Measurements from ENCODE around the gene KIDINS220.

KIDINS220 gene

DNA sequence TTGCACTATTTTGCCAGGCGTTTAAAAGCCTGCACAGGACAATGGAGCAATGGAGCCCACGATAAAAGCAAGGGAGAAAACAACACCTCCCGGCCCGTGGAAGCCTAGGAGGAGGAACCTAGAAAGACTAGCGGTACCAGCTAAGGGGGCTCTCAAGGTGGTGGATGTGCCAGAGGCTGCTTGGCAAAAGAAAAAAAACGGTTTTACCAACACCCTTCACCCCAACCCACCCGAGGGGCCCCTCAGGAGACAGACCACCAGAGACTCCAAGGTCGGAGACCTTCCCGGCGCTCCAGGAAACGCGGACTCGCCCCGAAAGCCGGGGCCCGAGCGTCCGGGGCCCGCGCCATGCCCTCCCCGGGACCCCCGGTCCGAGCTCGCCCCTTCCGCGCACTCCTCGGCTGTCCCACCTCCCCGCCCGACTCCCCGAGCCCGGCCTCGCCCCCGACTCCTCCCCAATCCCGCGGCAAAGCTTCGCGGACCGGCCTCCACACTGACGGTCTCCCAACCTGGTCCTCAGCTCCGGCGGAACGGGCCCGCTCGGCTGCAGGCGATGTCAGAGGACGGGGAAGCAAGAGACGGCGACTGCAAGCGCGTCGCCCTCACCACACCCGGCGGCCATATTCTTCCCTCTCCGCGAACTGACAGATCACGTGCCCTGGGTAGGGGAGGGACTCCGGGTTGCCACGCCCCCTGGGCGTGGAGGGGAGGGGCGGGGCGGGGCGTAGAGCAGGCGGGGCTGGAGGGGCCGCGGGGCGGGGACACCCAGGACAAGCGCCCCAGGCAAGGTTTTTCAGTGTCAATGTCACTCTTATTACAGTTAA is at the start of gene KIDINS220:
Gene KIDINS220 (minus strand): TSS at position 643 of the 824 bp plus-strand sequence. CDS start 10,520 bp downstream, outside the sequence.
- peak; percentile 85 for DNase-seq

GRCh38 chr2:8886876-8887275 is 49.5 kb upstream of the KIDINS220 start:
- no peak for DNase-seq

DNA sequence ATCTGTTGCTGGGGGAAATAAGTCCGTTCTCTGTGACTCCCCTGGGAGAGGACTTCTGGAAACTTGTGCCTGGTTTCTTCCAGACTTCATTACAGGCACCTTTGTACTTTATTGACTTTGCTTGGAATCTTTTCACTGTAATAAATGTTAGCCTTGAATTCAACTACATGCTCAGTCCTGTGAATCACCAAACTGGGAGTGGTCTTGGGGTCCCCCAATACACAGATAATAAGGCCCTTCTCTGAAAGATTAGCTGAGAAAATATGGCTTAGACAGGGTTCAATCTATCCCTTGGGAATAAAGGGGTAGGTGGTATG is 48.7 kb upstream of the KIDINS220 start:
- no peak for DNase-seq

- no peak for DNase-seq
Observed at GRCh38 chr2:8885449-8886201, 48.2 kb upstream of the KIDINS220 start.

- no peak for DNase-seq
Observed at GRCh38 chr2:8884812-8885211, 47.4 kb upstream of the KIDINS220 start.

DNA sequence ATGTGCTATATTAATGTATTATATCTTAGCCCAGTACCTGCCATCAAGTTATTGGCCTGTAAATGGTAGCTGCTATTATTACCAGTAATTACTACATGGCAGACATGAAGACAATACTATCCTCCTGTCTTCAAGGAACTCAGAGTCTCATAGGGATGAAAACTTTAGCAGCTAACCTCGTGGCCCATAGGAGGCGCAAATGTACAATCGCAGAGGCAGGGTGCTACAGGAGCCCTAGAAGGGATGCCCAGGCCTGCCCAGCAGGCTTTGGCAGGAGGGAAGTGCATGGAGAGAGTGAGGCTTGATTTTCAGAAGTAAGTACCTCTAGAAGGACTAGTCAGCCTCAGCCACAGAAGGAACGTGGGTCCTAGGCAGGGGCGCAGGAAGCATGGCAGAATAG is 44.7 kb upstream of the KIDINS220 start:
- no peak for DNase-seq

- no peak for DNase-seq
Observed at GRCh38 chr2:8877894-8878293, 40.5 kb upstream of the KIDINS220 start.

DNA sequence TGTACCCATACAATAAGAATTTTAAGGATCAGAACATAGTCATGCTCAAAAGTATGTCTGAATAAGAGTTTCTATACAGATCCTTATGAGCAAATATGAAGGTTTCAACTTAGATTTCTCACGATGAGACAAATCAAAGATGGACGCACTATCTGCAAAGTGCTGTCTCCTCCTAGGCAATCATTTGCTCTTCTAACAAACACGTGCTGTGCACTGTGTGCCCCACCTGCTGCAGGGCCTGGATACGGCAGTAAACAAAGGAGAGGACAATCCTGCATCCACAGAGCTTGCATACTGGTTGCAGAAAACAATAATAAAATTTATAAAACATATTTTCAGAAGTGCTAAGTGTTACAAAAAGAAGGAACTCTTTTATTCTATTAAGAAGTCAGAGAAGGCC is 39.9 kb upstream of the KIDINS220 start:
- no peak for DNase-seq

DNA sequence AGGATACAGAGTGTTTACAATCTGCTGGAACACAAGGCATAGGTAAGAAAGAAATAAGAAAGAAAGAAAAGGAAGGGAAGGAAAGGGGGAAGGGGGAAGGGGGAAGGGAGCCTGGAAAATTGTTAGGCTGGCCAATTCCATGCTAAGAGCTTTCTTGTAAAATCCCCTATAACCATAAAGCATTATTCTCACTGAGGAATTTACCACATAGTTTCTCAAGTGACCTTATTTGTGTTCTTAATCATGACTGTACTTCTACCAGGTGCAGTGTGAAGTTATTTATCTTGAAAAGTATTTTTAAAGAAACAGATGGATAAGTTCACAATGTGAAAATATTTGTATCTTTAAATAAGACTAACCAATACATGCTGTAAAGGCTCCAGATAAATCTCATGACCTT is 39.2 kb upstream of the KIDINS220 start:
- DNase-seq = no peak

GRCh38 chr2:8872821-8873432 is 35.5 kb upstream of the KIDINS220 start:
- DNase-seq = peak; percentile 78

GRCh38 chr2:8870441-8870840 is 33.0 kb upstream of the KIDINS220 start:
- no peak for DNase-seq

GRCh38 chr2:8867363-8867762 is 29.9 kb upstream of the KIDINS220 start:
- DNase-seq = no peak

DNA sequence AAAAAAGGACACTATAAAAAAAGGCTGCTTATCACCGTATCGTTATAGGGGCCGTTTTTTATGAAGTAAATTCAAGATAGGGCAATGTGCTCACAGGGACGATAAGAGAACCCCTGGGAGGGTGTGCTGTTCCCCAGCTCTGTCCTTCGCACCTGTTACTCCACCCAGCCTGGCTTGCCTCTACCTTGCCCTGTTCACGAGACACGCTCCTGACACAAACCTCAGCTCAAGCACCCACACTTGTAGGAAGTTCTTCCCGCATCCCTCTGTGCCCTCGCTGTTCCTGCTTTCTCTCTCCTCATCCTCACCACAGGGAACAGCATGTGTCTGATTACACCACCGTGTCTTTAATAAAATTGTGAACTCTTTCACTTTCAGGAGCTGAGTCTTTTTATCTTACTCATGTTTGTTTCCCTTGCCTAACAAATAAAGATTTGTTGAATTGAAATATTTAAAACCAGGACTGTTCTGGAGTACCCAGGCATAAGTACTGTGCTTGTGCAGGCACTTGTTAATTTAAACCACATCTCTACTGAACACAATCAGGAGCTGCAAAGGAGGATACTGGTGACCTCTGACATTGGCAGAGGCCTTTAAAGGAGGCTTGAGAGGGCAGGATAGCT is 26.0 kb upstream of the KIDINS220 start:
- DNase-seq = no peak

DNA sequence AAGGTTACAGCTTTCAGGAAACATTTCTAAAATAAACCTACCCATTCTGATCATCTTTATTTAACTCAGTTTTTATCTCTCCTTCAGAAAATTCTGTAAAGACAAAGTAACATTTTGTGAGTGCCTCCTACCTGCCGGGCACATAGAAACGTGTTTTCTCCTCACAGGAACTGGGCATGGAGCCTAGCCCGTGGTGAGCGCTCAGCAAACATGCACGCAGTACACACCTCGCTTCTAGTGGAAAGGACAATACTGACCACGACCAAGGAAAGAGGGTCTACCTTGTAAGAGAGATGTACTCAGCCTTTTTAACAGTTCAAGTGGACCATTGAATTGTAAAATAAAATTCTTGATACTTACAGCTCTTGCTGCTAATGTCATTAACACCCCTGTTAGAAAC is 24.8 kb upstream of the KIDINS220 start:
- DNase-seq = no peak

DNA sequence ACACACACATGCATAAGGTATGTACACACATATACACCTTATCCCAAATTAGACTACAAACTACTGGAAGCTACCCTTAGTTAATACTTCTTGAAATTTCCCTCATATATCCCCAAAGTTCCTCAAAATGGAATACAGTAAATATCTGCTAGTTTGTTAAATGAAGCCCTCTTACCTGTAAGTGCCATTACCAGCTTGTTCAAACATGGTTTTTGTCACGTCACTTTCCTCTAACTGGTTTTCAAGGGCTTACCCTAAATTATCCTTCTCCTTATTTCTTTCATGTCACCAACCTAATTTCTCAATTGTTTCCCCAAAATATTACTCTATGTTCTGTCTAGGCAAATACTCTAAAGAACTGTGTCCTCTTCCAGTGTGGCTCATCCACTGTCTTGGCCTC is 24.4 kb upstream of the KIDINS220 start:
- DNase-seq = no peak

DNA sequence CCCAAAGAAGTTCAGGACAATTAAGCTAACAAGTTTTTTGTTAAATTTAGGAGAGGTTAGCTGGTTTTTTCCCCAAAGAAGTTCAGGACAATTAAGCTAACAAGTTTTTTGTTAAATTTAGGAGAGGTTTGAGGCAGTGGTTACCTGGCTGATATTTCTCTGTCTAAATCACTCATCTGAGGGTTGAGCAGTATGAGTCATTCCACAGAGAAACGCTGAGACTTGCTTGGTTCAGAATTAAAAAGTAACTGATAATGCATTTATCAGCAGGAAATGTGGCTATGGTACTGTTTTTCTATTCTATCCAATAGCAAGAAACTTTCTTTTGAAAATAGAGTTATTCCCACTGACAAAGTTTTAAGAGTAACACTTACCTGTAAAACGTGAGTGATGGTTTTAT is 22.8 kb upstream of the KIDINS220 start:
- no peak for DNase-seq

DNA sequence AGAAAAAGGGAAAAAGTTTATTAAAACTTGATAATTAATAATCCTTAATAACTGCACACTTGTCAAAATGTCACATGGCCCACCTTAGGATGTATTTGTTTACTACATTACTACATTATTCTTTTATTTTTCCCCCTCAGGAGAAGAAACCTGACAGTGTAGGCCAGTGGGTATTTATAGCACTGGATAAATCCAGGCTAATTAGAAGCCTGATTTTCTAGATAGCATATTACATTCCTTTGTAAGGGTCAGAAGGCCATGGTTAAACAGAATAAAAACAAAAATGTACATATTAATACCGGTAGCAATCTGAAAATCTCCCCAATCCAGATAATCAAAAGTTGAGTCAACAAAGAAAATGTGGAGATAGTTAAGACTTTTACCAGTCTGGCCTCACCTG is 21.5 kb upstream of the KIDINS220 start:
- no peak for DNase-seq

- no peak for DNase-seq
Observed at GRCh38 chr2:8858264-8858663, 20.9 kb upstream of the KIDINS220 start.

GRCh38 chr2:8857709-8858108 is 20.3 kb upstream of the KIDINS220 start:
- no peak for DNase-seq

- DNase-seq = no peak
Observed at GRCh38 chr2:8856176-8856575, 18.8 kb upstream of the KIDINS220 start.

GRCh38 chr2:8855010-8855409 is 17.6 kb upstream of the KIDINS220 start:
- DNase-seq = no peak

GRCh38 chr2:8853426-8853825 is 16.0 kb upstream of the KIDINS220 start:
- DNase-seq = no peak

DNA sequence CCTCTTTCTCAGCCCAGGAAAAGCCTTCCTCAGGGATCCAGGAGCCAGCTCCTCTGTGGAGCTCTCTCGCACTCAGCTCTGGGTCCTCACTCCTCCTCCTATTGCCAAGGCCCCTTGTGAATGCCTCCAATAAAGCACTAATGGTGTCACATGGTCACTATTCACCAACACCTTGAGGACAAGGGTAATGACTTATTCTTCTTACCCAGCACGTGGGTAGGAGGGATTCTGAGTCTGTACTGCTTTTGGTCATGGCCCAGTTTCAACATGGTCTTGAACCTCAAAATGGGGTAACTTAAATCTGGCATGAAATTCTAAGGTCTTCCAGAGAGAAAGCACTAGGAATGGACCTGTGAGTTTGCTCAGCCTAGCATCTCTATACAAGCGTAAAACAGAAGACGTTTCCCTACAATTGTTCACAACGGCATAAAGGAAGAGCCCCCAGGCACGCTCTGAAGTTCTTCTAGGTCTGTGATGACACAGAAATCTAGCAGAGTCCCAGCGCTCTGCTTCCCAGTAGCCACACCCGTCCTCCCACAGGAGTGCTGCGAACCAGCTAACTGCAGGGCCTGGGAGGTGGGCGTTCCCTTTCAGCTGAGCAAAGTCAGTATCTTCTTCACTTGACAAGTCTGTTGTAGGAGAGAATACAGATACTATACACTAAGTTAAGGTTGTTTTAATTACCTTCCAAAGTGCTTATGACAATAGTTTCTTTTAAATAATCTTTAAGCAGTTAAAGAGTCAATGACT is 14.6 kb upstream of the KIDINS220 start:
- DNase-seq = no peak
